ENCODE results near the gene OLFML2B.

The OLFML2B gene

GRCh38 chr1:162006081-162006480 is 17.6 kb downstream of the OLFML2B start:
- no peak for DNase-seq

GRCh38 chr1:162004441-162004950 is 19.2 kb downstream of the OLFML2B start:
- DNase-seq: no peak

- peak; percentile 31 for DNase-seq
Measured at GRCh38 chr1:162003830-162004215, 19.8 kb downstream of the OLFML2B start.

GRCh38 chr1:162003061-162003829 is 20.4 kb downstream of the OLFML2B start:
- peak; percentile 25 for DNase-seq

GRCh38 chr1:162000053-162000420 is 23.6 kb downstream of the OLFML2B start:
- DNase-seq: no peak

GRCh38 chr1:161999301-162000052 is 24.2 kb downstream of the OLFML2B start:
- DNase-seq: no peak

GRCh38 chr1:161998811-161999210 is 24.9 kb downstream of the OLFML2B start:
- DNase-seq: no peak

GRCh38 chr1:161997152-161997551 is 26.5 kb downstream of the OLFML2B start:
- no peak for DNase-seq

GRCh38 chr1:161994175-161994668 is 29.4 kb downstream of the OLFML2B start:
- DNase-seq: no peak

- no peak for DNase-seq
Measured at GRCh38 chr1:161993576-161993975, 30.1 kb downstream of the OLFML2B start.

GRCh38 chr1:161989786-161990185 is 33.9 kb downstream of the OLFML2B start:
- no peak for DNase-seq

GRCh38 chr1:161989108-161989507 is 34.6 kb downstream of the OLFML2B start:
- DNase-seq: no peak

GRCh38 chr1:161988413-161988812 is 35.3 kb downstream of the OLFML2B start:
- DNase-seq: no peak

- DNase-seq: no peak
Measured at GRCh38 chr1:161987872-161988271, 35.8 kb downstream of the OLFML2B start.

- no peak for DNase-seq
Measured at GRCh38 chr1:161987303-161987702, 36.4 kb downstream of the OLFML2B start.

- DNase-seq: no peak
Measured at GRCh38 chr1:161986328-161986727, 37.3 kb downstream of the OLFML2B start.

GRCh38 chr1:161985301-161985822 is 38.3 kb downstream of the OLFML2B start:
- DNase-seq: no peak

- no peak for DNase-seq
Measured at GRCh38 chr1:161983725-161984124, 39.9 kb downstream of the OLFML2B start.

GRCh38 chr1:161982917-161983316 is 40.8 kb downstream of the OLFML2B start:
- DNase-seq: no peak

- no peak for DNase-seq
Measured at GRCh38 chr1:161982507-161982895, 41.2 kb downstream of the OLFML2B start.

- no peak for DNase-seq
Measured at GRCh38 chr1:161981735-161982506, 41.7 kb downstream of the OLFML2B start.

- DNase-seq: no peak
Measured at GRCh38 chr1:161981126-161981525, 42.5 kb downstream of the OLFML2B start.
